Activated gamma-delta T cell treated with Interleukin-2 at 50 U/mL for 16 hours (primary cell): ENCODE measurements around the gene TSPAN5.

Experiments used
- DNase-seq: peaks from one replicate; pipeline ENCODE4 v3.0.0-alpha.2; 2020

Gene TSPAN5

GRCh38 chr4:98614662-98615061 is 43.7 kb downstream of the TSPAN5 start:
- no peak for DNase-seq

- no peak for DNase-seq
These were observed 44.3 kb downstream of the TSPAN5 start for GRCh38 chr4:98614094-98614493.

GRCh38 chr4:98613453-98614075 is 44.8 kb downstream of the TSPAN5 start:
- DNase-seq, result no peak

- DNase-seq, result no peak
These were observed 45.8 kb downstream of the TSPAN5 start for GRCh38 chr4:98612318-98613250.

GRCh38 chr4:98611677-98612317 is 46.6 kb downstream of the TSPAN5 start:
- DNase-seq, result no peak

GRCh38 chr4:98610926-98611676 is 47.3 kb downstream of the TSPAN5 start:
- DNase-seq, result no peak

- no peak for DNase-seq
These were observed 48.0 kb downstream of the TSPAN5 start for GRCh38 chr4:98610431-98610830.

- DNase-seq, result no peak
These were observed 48.5 kb downstream of the TSPAN5 start for GRCh38 chr4:98609934-98610333.

- DNase-seq, result no peak
These were observed 50.1 kb downstream of the TSPAN5 start for GRCh38 chr4:98608356-98608755.

- no peak for DNase-seq
These were observed 51.5 kb downstream of the TSPAN5 start for GRCh38 chr4:98606894-98607293.

- DNase-seq, result no peak
These were observed 53.2 kb downstream of the TSPAN5 start for GRCh38 chr4:98605216-98605615.

GRCh38 chr4:98604723-98605122 is 53.7 kb downstream of the TSPAN5 start:
- no peak for DNase-seq

- DNase-seq, result no peak
These were observed 54.5 kb downstream of the TSPAN5 start for GRCh38 chr4:98603683-98604521.

GRCh38 chr4:98602270-98602669 is 56.1 kb downstream of the TSPAN5 start:
- DNase-seq, result no peak

GRCh38 chr4:98601708-98602107 is 56.7 kb downstream of the TSPAN5 start:
- no peak for DNase-seq

GRCh38 chr4:98599617-98600205 is 58.7 kb downstream of the TSPAN5 start:
- no peak for DNase-seq

GRCh38 chr4:98586962-98587354 is 71.5 kb downstream of the TSPAN5 start:
- DNase-seq, result no peak

GRCh38 chr4:98586291-98586961 is 72.0 kb downstream of the TSPAN5 start:
- no peak for DNase-seq

GRCh38 chr4:98585596-98585995 is 72.8 kb downstream of the TSPAN5 start:
- no peak for DNase-seq

- DNase-seq, result no peak
These were observed 74.1 kb downstream of the TSPAN5 start for GRCh38 chr4:98584265-98584664.

GRCh38 chr4:98583265-98583664 is 75.1 kb downstream of the TSPAN5 start:
- no peak for DNase-seq
